Parathyroid adenoma (tissue), 2 donors: ENCODE measurements around the gene LYL1.
A peak's percentile ranks its signal among the peaks of the same experiment; 100 is the strongest.

Experiments used
- H2AFZ ChIP-seq: fragments of 300-600 bp; sonication (generic); one replicate; pipeline ENCODE4 v1.7.0; 2017; ENCODE audit warnings: antibody characterized with exemption, mild to moderate bottlenecking
- H3K27ac ChIP-seq: fragments of 300-600 bp; sonication (generic); one replicate; pipeline ENCODE4 v1.7.0; 2017
- H3K27me3 ChIP-seq: fragments of 300-600 bp; sonication (generic); one replicate; pipeline ENCODE4 v1.7.0; 2017; ENCODE audit warnings: low read length; ENCODE audit not compliant: control insufficient read depth, insufficient read depth
- H3K36me3 ChIP-seq: fragments of 300-600 bp; sonication (generic); one replicate; pipeline ENCODE4 v1.7.0; 2017; ENCODE audit warnings: low read length; ENCODE audit not compliant: control insufficient read depth, insufficient read depth
- H3K4me1 ChIP-seq: fragments of 300-600 bp; sonication (generic); one replicate; pipeline ENCODE4 v1.7.0; 2017; ENCODE audit warnings: control low read depth
- H3K4me2 ChIP-seq: fragments of 300-600 bp; sonication (generic); one replicate; pipeline ENCODE4 v1.7.0; 2017; ENCODE audit warnings: low read length
- H3K4me3 ChIP-seq: fragments of 300-600 bp; sonication (generic); one replicate; pipeline ENCODE4 v1.7.0; 2017; ENCODE audit warnings: low read depth, low read length
- H3K79me2 ChIP-seq: fragments of 300-600 bp; sonication (generic); one replicate; pipeline ENCODE4 v1.7.0; 2017; ENCODE audit warnings: control low read depth
- H3K9ac ChIP-seq: fragments of 300-600 bp; sonication (generic); one replicate; pipeline ENCODE4 v1.7.0; 2017; ENCODE audit warnings: mild to moderate bottlenecking
- H3K9me3 ChIP-seq: fragments of 300-600 bp; sonication (generic); one replicate; pipeline ENCODE4 v1.7.0; 2017; ENCODE audit warnings: low read length; ENCODE audit not compliant: control insufficient read depth
- TF ChIP-seq, protein P1 (sequence below): fragments of 300-600 bp; sonication (generic); IDR thresholded peaks from one replicate; pipeline ENCODE4 v1.7.0; 2017; ENCODE audit warnings: antibody characterized with exemption, mild to moderate bottlenecking
- donor health status: primary hyperparathyroidism.

The LYL1 gene

DNA sequence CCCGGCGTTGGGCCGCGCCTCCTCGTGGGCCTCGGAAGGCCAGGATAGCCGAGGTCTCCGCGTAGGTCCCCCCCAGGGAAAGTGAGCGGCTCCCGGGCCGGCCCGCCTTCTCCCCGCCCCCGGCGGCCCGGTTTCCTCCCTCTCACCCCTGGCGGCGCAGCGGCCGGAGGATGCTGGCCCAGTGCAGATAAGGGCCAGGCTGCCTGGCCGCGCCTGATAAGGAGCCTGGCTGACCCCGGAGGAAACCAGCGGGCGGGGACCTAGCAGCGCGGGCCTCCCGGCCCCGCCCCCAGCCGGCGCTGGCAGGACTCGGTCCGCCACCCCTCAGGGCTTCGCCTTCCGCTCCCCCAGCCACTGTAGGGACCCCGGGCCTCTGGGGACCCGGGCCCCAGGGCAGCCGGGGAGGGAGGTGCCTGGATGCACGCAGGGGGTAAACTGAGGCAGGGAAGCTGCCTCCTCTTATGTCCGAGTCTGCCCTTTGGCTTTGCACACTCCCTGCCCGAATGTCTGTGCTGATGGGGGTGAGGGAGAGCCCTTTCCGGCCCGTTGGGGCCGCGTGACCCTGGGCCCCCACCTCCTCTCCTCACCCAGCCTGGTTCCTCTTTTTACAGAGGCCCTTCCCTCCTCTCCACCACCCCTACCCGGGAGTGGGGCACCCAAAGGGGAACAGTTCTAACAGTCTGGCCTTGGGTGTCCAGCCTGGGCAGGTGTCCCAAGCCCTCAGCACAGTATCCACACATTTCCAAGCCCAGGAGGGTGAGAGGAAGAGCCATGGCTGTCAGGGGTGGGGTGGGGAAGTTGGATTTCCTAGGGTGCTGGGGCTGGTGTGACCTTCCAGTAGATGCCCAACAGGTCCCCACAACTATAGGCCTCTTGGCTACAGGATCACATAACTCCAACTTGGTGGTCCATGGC is at the start of gene LYL1:
Gene LYL1, minus strand, starts transcription at position 193 of the 915 bp plus-strand sequence. CDS start 1,687 bp downstream, outside the sequence.
- Histone ChIP-seq H3K36me3 (no peaks in the 10 kb centered on the region), H3K4me1 (peaks cover 9% of the 10 kb centered on the region), H3K4me2 (peak within 1 kb of the TSS; percentile 61), H3K4me3 (peak within 1 kb of the TSS; percentile 29), H3K9ac (no peak within 1 kb of the TSS), H2AFZ (peak within 1 kb of the TSS; percentile 87), H3K27ac (peak within 1 kb of the TSS; percentile 36), H3K9me3 (no peaks in the 10 kb centered on the region), H3K79me2 (no peaks in the 10 kb centered on the region), H3K27me3 (no peaks in the 10 kb centered on the region)
- TF ChIP-seq, protein P1, sequence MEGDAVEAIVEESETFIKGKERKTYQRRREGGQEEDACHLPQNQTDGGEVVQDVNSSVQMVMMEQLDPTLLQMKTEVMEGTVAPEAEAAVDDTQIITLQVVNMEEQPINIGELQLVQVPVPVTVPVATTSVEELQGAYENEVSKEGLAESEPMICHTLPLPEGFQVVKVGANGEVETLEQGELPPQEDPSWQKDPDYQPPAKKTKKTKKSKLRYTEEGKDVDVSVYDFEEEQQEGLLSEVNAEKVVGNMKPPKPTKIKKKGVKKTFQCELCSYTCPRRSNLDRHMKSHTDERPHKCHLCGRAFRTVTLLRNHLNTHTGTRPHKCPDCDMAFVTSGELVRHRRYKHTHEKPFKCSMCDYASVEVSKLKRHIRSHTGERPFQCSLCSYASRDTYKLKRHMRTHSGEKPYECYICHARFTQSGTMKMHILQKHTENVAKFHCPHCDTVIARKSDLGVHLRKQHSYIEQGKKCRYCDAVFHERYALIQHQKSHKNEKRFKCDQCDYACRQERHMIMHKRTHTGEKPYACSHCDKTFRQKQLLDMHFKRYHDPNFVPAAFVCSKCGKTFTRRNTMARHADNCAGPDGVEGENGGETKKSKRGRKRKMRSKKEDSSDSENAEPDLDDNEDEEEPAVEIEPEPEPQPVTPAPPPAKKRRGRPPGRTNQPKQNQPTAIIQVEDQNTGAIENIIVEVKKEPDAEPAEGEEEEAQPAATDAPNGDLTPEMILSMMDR = no peak

DNA sequence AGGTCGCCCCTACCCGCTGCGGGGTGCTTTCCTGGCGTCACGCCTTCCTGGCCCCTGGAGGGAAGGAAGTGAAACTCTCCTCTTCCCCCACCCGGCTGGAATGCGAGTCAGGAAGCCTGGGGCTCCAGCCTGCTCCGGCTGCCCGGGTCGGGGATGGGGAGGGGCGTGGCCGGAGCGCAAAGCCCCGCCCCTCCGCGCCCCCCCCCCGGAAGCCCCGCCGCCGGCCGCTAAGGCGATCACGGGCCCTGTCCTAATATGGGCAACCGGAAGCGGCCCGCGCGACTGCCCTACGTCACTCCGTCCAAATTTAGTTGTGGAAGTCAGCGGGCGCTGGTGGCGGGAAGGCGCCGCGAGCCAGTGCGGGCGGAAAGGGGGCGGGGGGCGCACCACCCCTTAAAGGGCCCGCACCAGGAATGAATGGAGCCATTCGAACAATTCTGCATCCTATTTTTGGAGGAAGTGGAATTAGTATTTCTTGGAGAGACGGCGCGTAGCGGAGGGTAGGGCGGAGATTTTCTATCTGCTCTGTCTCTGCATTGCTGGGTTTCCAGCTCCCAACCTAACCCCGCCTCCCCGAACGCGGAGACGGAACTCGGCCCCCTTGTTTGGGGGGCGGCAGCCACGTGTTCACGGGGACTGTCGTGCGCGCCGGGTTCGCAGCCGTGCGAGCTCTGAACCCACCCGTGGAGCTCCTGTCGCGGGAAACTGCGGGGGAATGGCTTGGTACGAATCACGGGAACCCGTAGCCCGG is 49.1 kb upstream of the LYL1 start:
- H3K27ac ChIP-seq = peak overlapping the region; percentile 100
- H3K9ac ChIP-seq = peak overlapping the region; percentile 100
- peaks cover 3% of the 10 kb centered on the region for H3K36me3 ChIP-seq
- peak overlapping the region; percentile 62 for H2AFZ ChIP-seq
- H3K9me3 ChIP-seq = no peaks in the 10 kb centered on the region
- H3K4me2 ChIP-seq = peak overlapping the region; percentile 99
- H3K79me2 ChIP-seq = peaks cover 13% of the 10 kb centered on the region
- peak overlapping the region; percentile 98 for H3K4me3 ChIP-seq
- TF ChIP-seq, protein P1 = peak; percentile 26
- H3K4me1 ChIP-seq = peaks cover 9% of the 10 kb centered on the region
- H3K27me3 ChIP-seq = no peaks in the 10 kb centered on the region

DNA sequence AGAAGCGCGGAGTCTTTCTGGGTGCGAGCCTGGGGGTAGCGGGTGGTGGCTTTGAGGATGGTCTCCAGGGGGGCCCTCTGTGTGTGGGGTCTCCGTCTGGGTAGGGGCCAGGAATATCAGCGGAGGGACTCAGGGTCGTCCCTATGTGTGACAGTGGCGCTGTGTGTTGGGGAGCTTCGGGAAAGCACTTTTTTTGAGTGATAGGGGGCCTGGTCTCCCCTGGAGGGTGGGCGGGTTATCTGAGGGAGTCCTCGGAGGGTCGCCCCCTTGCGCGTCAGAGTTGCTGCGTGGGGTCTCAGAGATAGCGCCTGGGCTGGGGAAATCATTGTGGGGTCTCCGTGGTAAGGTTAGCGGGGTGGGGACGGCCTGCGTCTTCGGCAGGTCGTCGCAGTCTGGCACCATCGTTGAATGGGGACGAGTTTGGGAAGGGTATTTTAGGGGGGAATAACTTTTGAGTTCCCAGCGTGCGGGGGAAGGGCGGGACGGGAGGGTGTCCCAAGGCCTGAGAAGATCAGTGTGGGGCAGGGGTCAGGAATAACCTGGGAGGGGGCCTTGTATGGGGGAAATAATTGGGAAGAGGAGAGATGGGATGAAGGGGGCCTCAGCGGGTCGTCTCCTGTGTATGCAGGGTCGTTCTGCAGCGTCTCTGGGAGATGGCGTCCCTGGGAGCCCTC is 48.4 kb upstream of the LYL1 start:
- Histone ChIP-seq H3K4me2 (peak overlapping the region; percentile 91), H3K9ac (peak overlapping the region; percentile 100), H3K9me3 (no peaks in the 10 kb centered on the region), H2AFZ (peak overlapping the region; percentile 89), H3K79me2 (peaks cover 13% of the 10 kb centered on the region), H3K4me1 (peaks cover 7% of the 10 kb centered on the region), H3K27me3 (no peaks in the 10 kb centered on the region), H3K36me3 (peaks cover 3% of the 10 kb centered on the region), H3K27ac (peak overlapping the region; percentile 100), H3K4me3 (peak overlapping the region; percentile 98)
- TF ChIP-seq, protein P1 = no peak

DNA sequence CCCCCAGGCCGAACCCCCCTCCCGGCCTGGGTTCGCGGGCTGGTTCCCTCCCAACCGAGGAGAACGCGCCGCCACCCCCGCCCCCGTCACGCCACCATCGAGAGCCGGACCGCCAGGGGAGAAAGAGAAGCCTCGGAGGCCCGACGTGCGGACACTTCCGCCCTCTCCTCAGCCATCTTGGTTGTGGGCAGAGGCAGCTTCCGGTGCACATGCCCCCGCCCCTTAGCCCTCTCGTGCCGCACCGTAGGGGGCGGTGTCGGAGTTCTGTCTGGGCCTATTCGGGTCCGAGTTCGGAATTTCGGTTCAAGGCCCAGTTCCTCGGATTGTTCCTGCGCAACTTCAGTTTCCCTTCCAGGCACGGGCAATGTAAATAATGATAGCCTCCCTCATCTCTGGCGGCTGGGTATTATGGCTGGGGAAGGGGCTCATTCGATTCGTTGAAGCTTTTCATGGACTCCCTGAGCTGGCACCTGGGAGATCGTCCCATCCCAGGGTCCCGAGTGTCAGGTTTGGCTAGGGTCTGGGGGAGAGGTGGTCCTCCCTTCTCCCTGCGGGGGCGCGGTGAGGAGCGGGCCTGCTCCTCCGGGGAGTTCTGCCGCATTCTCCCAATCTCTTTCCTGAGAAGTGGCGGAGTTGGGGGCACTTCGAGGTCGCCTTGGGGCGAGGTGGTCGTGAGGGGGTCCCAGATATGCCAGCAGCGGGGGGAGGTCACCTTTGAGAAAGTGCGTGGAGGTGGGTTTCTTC is 47.7 kb upstream of the LYL1 start, which contains the start of the genes IER2 and STX10:
Gene IER2, plus strand, starts transcription at position 225 of the 744 bp plus-strand sequence. CDS start 2,776 bp downstream, outside the sequence.
Gene STX10, minus strand, starts transcription at position 189 of the 744 bp plus-strand sequence. CDS start 202 bp downstream, outside the sequence.
- H3K27ac ChIP-seq = peak within 1 kb of the TSS; percentile 100
- H3K27me3 ChIP-seq = no peaks in the 10 kb centered on the region
- peaks cover 13% of the 10 kb centered on the region for H3K79me2 ChIP-seq
- H3K4me3 ChIP-seq = peak within 1 kb of the TSS; percentile 98
- peak within 1 kb of the TSS; percentile 100 for H3K9ac ChIP-seq
- H3K9me3 ChIP-seq = no peaks in the 10 kb centered on the region
- TF ChIP-seq, protein P1 = peak; percentile 81
- H3K4me2 ChIP-seq = peak within 1 kb of the TSS; percentile 91
- H3K4me1 ChIP-seq = peaks cover 4% of the 10 kb centered on the region
- H2AFZ ChIP-seq = peak within 1 kb of the TSS; percentile 89
- peaks cover 3% of the 10 kb centered on the region for H3K36me3 ChIP-seq
